NCI-H2107 treated with DMSO at 0.1 percent for 48 hours (cell line): ENCODE data around the gene ZFAND3.

Experiments used
- DNase-seq: peaks from one replicate; lab custom pipeline; 2025; ENCODE audit not compliant: unreplicated experiment; lab: John Stamatoyannopoulos, UW

ZFAND3 gene

DNA sequence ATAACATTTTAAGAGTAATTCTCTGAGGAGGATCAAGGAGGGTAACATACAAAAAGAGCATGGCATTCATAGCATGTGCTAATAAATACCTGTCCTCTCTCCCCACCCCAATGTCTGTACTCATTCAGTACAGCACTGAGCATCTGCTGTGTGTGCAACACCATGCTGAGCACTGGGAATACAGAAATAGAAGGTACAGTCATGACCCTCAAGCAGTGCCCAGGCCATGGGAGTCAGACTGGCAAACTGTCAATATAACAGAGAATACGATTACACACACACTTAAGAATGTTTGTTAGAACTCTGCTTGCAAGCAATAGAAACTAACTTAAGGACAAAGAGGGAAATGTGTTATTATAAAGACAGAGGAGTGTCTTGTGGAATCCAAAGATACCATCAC lies 24.7 kb upstream of the ZFAND3 start:
- DNase-seq, result no peak

DNA sequence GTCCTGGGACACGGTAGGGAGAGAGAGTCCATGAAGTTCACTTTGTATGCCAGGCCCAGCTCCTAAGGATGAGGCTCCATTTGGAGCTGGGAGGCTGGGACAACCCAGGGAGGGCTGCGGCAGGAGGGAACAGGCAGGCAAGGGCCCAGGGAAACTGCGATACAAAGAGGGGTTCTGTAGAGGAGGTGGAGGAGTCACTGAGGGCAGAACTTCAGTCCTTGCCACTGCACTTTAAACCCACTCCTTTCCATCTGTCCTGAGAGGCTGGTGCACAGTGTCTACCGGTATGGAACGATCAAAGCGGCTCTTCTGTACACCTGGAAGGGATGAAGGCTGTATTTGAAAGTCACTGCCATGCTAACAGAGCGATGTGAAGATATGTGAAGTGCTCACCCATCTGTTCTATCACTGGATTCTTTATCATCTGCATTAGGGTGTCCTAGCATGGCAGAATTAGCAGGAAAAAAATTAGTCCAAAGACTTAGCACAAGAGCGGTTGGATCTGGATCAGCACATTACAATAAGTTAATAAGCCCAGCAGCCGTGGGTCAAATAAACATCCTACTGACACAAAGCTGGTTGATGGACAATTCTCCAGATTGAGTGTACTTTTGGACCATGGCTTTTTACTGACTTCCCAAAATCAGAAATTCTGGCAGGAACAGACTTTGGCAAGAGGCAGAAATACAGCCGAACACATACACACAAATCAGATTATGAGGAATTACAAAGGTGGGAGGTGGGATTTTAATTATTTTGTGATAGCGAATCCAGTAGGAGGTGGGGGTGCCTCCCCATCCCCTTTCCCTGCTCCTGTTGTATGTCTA lies 20.9 kb upstream of the ZFAND3 start:
- DNase-seq, result no peak

DNA sequence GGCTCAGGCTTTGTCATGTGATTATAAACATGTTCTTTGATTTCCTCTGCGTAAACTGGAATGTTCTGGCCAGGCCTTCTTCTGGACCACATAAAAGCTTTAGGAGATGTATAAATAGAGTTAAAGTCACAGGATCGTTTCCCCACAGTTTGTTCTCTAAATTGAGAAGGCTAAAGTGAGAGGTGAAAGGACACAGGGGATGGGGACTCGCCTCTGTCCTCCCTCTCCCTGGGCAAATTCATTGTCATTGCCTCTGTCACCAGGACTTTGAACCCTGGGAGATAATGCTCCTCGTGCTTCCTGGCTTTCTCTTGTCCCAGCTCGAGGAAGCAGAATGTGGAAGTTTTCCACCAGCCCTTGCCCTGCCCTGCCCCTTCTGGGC lies 20.3 kb upstream of the ZFAND3 start:
- no peak for DNase-seq

DNA sequence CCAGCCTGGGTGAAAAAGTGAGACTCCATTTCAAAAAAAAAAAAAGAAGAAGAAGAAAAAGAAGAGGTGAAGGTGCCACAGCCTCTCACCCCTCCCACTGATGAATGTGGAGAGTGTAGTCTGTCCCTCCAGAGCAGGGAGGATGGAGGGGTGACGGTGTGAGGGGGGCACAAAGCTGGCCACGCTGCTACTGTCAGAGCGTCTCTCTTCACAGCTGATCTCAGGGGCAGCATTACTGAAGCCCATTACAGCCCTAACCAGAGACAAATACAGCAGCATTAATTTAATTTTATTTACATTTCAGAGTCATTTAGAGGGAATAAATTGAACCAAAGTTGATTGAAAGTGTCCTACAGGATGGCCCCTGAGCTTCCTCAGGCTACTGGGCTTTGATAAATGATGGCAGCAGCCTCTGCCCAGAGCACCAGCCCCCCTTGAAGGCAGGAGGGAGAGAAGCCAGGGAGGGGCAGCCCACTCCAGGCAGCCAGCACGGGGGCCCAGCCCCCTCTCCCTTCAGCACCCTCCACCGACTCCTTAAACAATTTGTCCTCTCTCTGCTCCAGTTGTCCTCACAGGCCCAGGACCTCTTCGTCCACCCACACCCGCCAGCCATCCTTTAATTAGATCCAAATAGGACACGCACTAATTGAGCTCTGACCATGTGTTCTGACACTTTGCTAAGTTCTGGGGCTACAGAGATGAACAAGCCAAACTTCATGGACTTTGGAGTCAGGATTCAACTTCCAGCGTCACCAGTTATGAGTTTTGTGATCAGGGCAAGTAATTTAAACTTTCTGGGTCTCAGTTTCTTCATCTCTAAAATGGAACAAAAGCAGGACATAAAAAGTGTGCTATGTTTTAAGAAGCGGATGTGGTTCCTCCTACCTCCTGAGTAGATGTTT lies 18.6 kb upstream of the ZFAND3 start:
- no peak for DNase-seq

DNA sequence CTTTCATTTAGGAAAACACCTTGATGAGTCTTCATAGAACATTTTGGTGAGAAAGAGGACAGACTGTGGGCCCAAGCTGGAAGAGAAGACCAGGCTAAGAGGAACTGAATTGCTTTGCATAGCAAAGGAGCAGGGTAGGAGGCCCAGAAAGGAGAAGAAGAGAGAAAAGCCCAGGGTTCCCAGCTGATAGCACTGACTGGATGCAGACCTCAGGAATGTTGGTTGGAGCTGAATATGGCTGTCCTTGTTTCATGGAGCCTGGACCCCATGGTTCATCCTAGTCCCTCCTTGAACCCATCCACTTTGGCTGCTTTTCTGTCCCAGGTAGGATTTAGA lies 18.0 kb upstream of the ZFAND3 start:
- no peak for DNase-seq

DNA sequence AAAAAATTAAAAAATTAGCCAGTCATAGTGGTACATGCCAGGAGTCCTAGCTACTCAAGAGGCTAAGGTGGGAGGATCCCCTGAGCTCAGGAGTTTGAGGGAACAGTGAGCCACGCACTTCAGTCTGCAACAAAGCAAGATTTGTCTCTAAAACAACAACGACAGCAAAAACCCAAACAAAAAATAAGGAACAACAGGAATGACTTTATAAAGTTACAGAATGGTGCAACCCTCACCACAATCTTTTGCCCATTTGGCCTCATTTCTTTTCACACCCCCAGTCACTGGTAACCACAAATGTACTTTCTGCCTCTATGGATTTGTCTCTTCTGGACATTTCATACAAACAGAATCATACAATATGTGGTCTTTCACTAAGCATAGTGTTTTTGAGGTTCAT lies 16.7 kb upstream of the ZFAND3 start:
- no peak for DNase-seq

DNA sequence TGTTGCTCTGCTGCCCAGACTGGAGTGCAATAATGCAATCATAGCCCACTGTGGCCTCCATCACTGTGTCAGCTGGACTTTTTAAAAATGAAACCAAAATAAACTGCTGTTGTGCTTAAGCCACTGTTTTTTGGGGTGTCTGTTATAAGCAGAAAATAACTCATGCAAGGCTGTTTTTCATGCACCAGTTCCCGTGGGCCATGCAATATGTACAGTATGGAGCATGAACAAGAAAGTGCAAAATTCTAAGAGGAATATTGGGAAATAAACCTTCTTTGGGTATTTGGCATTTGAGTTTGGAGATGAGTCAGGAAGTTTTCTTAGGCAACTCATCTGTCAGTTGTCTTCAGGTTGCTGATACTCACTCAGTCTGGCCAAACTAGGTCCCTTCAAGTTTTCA lies 14.9 kb upstream of the ZFAND3 start:
- no peak for DNase-seq

DNA sequence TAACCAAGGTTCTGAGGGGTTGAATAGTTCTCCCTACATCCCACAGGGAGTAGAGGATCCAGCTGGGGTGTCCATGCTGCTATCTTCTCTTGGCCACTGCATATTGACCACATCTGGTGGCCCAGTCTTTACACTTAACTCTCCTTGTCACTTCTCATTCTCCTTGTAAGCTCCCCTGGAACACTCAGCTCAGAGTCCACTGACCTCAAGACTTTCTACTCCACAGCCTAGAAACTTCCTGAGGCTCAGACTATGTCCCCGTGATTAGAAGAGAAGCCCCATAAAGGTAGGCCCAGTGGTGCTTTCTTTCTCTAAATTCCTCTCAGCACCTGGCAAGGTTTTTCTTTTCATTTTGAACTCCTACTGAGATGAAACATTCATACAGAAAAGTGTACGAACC lies 13.3 kb upstream of the ZFAND3 start:
- DNase-seq, result no peak

DNA sequence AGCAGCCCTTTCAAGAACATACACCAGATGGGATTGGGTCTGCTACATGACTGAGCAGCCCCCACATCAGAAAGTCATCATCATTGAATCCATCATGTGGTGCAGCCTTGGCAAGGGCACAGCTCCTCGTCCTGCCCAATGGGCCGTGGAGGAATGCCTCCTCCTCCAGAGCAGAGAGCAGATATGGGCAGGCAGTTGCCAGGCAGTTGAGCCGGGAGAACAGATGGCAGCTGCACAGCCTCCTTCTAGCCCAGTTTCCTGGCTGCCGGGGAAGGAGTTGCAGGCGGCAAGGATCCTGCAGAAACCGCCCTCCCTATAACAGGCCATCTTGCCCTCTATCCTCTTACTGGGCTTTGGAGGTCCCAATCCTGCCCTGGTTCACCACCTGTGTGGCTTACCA lies 11.9 kb upstream of the ZFAND3 start:
- DNase-seq, result peak; percentile 13

DNA sequence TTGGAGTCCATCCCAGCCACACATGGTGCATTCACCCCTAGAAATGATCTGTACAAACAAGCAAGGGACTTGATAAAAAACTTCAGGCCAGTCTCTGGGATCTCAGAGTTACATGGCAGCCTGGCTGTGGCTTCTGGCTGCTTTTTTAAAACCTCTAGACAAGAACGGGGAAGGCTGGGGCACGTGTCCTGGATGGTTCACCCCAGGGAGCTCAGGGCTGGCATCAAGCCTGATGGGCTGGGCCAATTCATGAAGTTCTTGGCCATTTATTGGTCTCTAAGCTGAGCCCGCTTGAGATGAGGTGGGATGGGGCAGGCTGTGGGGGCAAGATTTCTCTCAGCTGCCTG lies 10.4 kb upstream of the ZFAND3 start:
- no peak for DNase-seq

DNA sequence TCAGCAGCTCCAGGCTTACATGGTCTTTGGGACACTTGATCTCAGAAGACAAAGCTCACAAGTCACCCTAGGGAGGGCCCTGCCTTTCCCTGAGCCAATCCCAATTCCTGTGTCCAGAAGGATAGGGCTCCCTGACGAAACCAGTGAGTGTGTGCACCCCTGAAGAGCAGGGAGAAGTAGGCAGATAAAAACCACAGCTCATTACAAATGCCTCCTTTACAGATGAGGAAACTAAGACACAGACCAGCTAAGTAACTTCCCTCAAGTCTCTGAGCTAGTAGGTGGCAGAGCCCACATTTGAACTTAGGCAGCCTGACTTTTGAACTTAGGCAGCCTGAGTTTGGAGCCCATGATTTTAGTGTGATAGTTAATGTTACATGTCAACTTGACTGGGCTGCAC lies 6.7 kb upstream of the ZFAND3 start:
- DNase-seq, result no peak

DNA sequence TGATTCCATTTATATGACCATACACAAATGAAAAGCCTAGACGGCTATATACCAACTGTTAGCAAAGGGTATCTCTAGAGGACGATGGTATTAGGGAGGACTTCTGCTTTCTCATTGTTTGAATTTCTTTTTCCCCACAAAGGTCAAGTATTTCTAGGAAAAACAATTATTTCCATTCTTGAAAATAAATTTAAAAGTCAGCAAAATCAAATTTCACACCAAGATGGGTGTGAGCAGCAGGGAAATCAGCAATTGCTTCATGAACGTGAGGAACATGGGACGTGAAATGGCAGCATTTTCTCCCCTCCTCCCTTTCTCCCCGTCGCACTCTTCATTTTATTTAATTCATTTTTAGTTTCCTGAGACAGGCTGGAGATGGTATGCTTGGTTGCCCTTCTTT lies 5.2 kb upstream of the ZFAND3 start:
- DNase-seq, result no peak

DNA sequence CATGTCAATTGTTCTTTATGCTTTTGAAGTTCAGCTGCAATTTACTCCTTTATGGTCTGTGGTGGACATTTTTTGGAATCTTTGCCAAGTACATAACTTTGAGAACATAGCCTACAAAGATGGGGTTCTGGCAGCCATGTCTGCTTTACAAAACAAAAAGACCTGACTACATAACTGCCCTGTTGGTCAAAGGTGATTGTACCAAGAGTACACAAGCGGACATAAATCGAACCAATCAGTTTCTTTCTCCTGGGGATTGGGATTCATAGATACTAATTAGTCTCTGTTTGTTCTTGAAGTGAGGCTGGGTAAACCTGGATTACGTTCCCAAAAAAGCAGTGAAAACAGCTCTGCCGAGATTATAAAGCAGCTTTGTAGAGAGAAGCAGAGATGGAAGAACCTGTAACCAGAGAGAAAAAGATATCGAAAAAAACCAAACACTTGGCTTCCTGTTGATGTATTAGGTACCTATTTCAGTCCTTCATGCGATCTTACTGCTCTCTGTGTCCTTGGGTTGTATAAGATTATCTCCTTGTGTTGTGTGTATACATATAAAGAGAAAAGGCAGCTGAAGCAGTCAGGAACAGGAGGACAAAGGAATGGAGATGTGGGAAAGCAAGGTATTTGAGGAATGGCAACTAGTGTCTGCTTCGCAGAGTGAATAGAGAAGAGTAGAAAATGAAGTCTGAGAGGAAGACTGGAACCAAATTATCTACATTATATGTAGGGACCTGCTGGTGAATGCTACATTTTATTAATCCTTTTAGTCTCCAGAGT lies 2.7 kb upstream of the ZFAND3 start:
- DNase-seq, result no peak

DNA sequence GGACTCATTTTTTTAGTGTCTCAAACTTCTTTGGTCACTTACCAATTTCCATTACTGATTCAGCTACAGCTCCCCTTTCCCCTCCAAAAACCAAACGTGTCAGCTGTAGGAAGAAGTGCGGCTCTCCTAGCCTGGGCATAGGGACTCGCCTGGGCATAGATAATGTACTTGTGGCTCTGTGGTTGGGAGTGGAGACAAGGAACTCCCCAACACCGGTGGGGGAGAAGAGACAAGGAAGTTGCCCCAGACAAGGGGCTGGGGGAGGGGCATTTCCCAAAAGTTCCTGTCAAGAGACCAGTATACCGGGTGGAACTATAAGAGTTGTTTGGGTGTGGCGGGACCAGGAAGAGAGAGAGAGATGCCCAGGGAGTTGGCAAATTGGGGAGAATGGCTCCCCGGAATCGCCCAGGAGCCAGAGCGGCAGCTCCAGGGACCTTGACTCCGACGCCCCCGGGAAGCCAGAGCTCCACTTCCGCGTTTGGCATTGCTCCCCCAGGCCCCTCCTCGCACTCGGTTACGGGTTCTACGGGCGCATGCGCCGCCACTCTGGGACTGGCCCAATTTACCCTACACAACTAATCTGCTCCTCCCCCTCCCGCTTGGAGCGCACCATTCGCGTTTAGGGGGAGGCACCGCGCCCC lies 871 bp upstream of the ZFAND3 start:
- peak; percentile 85 for DNase-seq

DNA sequence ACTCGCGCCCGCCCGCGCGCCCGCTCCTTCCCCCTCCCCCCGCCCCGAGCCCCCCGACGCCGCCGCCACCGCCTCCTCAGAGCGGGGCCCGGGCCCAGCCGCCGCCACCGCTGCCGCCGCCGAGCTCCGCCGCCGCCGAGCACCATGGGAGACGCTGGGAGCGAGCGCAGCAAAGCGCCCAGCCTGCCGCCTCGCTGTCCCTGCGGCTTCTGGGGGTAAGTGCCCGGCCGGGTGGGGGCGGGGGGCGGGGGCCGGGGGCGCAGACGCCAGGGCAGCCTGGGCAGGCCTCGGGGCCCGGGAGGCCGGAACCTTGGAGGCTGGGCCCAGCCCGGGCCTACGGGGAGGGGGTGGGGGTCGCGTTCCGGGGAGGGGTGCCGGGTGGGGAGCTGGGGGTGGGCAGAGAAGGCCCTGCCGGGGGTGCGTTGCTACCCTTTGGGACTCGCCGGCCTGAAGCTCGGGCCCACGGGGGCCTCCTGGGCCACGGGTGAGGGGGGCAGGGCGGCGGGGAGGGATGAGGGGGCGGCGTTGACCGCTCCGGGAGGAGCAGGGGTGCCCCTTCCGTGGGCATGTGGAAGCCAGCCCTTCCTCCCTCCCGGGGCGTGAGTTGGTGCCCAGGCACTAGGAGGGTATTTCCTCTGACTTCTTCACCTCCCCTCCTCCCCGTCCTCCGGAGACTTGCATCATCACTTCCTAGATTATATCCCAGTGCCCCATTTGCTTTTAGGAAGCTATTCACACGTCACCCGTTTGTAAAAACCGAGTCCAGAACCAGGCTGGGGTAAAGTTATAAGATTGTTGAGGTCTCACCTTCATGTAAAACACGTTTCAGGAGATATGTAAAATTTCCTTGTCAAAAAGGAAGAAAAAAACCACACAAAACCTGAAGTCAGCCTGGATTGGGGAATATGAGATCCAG lies 533 bp downstream of the ZFAND3 start:
- peak; percentile 4 for DNase-seq

DNA sequence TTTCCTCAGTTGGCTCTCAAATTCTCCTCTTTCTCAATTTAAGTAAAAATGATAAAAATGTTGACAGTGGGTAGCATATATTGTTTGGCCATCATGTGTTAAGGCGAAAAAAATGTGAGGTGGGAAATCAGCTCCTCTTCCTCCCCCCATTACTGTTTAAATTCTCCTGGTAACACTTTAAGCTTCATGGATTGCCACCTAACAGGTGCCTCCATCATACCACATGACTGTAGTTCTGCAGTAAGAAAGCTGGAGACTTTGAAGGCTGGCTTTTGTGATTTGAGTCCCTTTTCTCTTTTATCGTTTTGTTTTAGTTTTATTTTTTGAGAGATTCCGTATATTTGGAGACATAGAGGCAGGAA lies 1.2 kb downstream of the ZFAND3 start:
- no peak for DNase-seq

DNA sequence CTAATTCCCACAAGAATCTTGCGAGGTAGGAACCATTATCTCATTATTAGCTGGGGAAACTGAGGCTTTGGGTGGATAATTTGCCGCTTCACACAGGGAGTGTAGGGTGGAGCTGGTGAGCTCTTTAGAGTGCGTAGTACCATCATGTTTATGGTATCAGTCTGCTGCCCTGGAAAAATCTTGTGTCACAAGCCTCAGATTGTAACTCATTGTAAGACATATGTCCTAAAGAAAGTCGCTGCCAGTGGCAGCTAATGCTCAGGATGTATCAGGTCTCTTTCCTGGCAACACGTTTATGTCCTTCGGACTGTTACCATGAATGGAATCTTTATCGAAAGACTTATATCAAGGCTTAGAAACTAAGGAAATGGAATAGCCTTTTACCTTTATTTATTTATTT lies 1.9 kb downstream of the ZFAND3 start:
- no peak for DNase-seq

DNA sequence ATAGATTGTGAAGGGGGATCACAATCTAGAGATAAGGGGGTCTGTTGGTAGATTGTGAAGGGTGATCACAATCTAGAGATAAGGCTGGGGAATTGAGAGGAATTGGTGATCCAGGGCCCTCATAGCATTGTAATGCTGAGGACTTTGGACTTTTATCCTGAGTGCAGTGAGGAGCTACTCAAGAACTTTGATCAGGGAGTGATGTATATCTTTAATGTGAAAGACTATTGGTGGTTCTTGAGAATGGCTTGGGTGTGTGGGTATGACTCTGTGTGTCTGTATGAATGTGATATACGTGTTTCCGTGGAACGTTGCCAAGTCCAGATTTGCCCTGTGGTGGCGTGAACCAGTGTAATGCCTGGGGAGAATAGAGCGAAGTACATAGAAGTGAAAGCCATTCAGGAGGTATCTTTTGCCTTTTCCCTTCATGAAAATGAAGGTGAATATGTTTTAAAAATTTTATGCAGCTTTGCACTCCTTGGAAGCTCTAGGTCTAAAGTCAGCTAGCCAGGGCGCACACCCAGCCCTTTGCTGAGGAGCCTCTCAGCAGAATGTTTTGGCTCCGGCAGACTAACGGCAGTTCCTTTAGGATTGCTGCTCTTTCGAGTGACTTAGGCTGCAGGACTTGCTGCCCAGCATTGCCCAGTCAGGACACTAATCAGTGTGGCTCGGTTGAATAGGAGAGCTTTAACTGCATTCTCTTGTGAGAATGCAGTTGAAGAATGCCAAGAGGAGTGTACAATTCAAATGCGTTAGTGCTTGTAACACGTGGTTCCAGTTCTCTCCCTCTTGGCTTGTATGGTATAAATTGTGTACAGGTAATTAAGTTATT lies 3.5 kb downstream of the ZFAND3 start:
- no peak for DNase-seq

DNA sequence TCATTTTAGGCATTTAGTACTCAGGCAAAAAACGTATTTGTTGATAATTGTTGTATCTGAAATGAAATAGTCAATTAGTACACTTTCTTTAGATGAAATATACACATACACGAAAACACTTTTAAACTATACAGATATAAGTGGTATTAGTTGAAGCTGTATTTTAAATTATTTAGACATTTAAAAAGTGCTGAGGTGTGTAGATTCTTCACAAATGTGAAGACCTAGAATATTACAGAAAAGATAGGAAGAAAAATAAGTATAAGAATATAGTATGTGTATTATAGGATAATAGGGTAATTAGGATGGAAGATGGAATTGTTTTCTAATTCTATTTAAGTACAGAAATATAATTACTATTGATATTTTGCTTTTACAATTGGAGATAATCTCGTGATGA lies 4.6 kb downstream of the ZFAND3 start:
- no peak for DNase-seq

DNA sequence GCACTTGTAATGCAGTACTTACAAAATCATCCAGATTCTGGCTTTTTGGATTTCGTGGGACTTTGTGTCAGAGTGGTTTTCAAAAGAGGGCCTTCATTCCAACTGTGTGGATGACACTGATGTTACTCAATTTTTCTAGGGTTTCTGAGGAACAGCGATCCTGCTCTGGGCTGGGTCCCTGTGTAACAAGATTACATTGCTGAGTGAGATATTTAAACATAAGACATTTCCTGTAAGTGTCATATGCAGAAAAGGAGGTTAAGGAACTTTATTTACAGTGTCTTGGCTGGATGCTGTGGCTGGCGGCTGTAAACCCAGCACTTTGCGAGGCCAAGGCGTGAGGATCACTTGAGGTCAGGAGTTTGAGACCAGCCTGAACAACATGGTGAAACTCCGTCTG lies 6.7 kb downstream of the ZFAND3 start:
- no peak for DNase-seq
